ENCODE data around the gene UBTD1. TPM values are rescaled to one million over a fixed set of nuclear protein-coding genes. Genes with fewer than 3 reads are reported as not detected.

UBTD1 gene
- total and polyA plus RNA-seq, 10 of the 15 experiments (the other 5 are each of a cell fraction or from before 2014, with no cell fraction given): 0.04 to 1.5 (median 1.2) TPM; not detected in 1

- Histone ChIP-seq H3K4me2 (ENCODE audit: control insufficient read depth, insufficient read depth) (no peak overlapping the region), H2AFZ (ENCODE audit: control insufficient read depth, low read depth, low read length) (no peak overlapping the region), H3K79me2 (ENCODE audit: control insufficient read depth, insufficient read depth, low read length) (no peaks in the 10 kb centered on the region), H3K9ac (ENCODE audit: control insufficient read depth, insufficient read depth, low read length) (no peak overlapping the region), H3K4me1 (ENCODE audit: control insufficient read depth, insufficient read depth, low read length) (no peaks in the 10 kb centered on the region), H3K27me3 (replicated peaks in 1 of 2; ENCODE audit: control insufficient read depth in 2 of 2, insufficient read depth in 2 of 2, low read length in 1 of 2) (no peaks in the 10 kb centered on the region), H3K9me3 (replicated peaks; ENCODE audit: control insufficient read depth, insufficient read depth, low read length) (no peaks in the 10 kb centered on the region; the same call in 2 of the 3 replicates), H4K20me1 (ENCODE audit: control insufficient read depth, insufficient read depth) (no peaks in the 10 kb centered on the region), H3K4me3 (no peak overlapping the region), H3K36me3 (ENCODE audit: control insufficient read depth in 2 of 2, insufficient read depth in 2 of 2, low read length in 1 of 2) (no peaks in the 10 kb centered on the region), H3K27ac (ENCODE audit: control insufficient read depth, insufficient read depth) (no peak overlapping the region)
- FAIRE-seq (no peak), ATAC-seq (peak; percentile 67), DNase-seq (ENCODE audit: low read depth, low spot score) (no peak)
- intact Hi-C loops (cut with micrococcal nuclease; ENCODE audit: unreplicated experiment): no loop called here
- TF ChIP-seq NFIC (IDR thresholded peaks at IDR 0.05; ENCODE audit: low read depth, low read length): peak; percentile 41; the same call in 1 of the 2 replicates
- peak; percentile 37; the same call in 1 of the 2 replicates for TF ChIP-seq EED (IDR thresholded peaks at IDR 0.05; ENCODE audit: low read depth)
- TF ChIP-seq RUNX3 (IDR thresholded peaks at IDR 0.05; ENCODE audit: low read length): peak; percentile 5; the same call in 1 of the 2 replicates
- no peak for TF ChIP-seq SMAD5 (IDR thresholded peaks at IDR 0.05; ENCODE audit: low read depth)
- peak; percentile 81 for TF ChIP-seq JUNB (IDR thresholded peaks at IDR 0.05)
- TF ChIP-seq FOXK2 (IDR thresholded peaks at IDR 0.05): no peak
- CTCF ChIA-PET: no interaction called here
- 19% methylated on average over 2 of the region's 2 CpGs for WGBS (ENCODE audit: insufficient coverage, insufficient replicate concordance, low lambda C conversion rate, missing lambda C conversion rate)
- RAD21 ChIA-PET (ENCODE audit: unreplicated experiment): no interaction called here
- POLR2A ChIA-PET: no interaction called here
- SMC1A ChIA-PET (ENCODE audit: uncharacterized antibody, unreplicated experiment): interaction anchor here (0.7 kb wide), 1 partner anchor 100 kb away, joined by 3 read pairs; no protein-coding TSS in a partner anchor
- BruUV-seq (replicated peaks): no TSS peak
- in situ Hi-C loops (cut with MboI): no loop called here
Measured at GRCh38 chr10:97566336-97566996, 67.7 kb downstream of the UBTD1 start.

GRCh38 chr10:97567891-97568290 is 69.2 kb downstream of the UBTD1 start:
- intact Hi-C loops (cut with micrococcal nuclease; ENCODE audit: unreplicated experiment) (no loop called here), in situ Hi-C loops (cut with MboI) (no loop called here)
- H2AFZ ChIP-seq (ENCODE audit: control insufficient read depth, low read depth, low read length): no peak overlapping the region
- no peak overlapping the region for H3K4me3 ChIP-seq
- no peaks in the 10 kb centered on the region for H3K36me3 ChIP-seq (ENCODE audit: control insufficient read depth in 2 of 2, insufficient read depth in 2 of 2, low read length in 1 of 2)
- BruUV-seq (replicated peaks): no TSS peak
- no peak for ATAC-seq
- ChIA-PET SMC1A (ENCODE audit: uncharacterized antibody, unreplicated experiment) (no interaction called here), CTCF (interaction anchor here (1.2 to 2.0 kb wide), 2 partner anchors 15 to 48 kb away, joined by 3 to 10 read pairs; no protein-coding TSS in a partner anchor), POLR2A (no interaction called here), RAD21 (ENCODE audit: unreplicated experiment) (no interaction called here)
- FAIRE-seq: no peak
- H3K4me1 ChIP-seq (ENCODE audit: control insufficient read depth, insufficient read depth, low read length): no peaks in the 10 kb centered on the region
- H3K9me3 ChIP-seq (replicated peaks; ENCODE audit: control insufficient read depth, insufficient read depth, low read length): no peaks in the 10 kb centered on the region
- no peak overlapping the region for H3K4me2 ChIP-seq (ENCODE audit: control insufficient read depth, insufficient read depth)
- no peak for DNase-seq (ENCODE audit: low read depth, low spot score)
- no peaks in the 10 kb centered on the region for H3K27me3 ChIP-seq (replicated peaks in 1 of 2; ENCODE audit: control insufficient read depth in 2 of 2, insufficient read depth in 2 of 2, low read length in 1 of 2)
- H3K27ac ChIP-seq (ENCODE audit: control insufficient read depth, insufficient read depth): no peak overlapping the region
- no peaks in the 10 kb centered on the region for H4K20me1 ChIP-seq (ENCODE audit: control insufficient read depth, insufficient read depth)
- no peaks in the 10 kb centered on the region for H3K79me2 ChIP-seq (ENCODE audit: control insufficient read depth, insufficient read depth, low read length)
- 76% methylated on average over 15 of the region's 15 CpGs for WGBS (ENCODE audit: insufficient coverage, insufficient replicate concordance, low lambda C conversion rate, missing lambda C conversion rate)
- no peak overlapping the region for H3K9ac ChIP-seq (ENCODE audit: control insufficient read depth, insufficient read depth, low read length)
- TF ChIP-seq NRF1 (conservative IDR thresholded peaks at IDR 0.05; ENCODE audit: low read depth, low read length): no peak
- no peak for TF ChIP-seq CREB1 (IDR thresholded peaks at IDR 0.05; ENCODE audit: low read depth)
- TF ChIP-seq IKZF1 (conservative IDR thresholded peaks at IDR 0.05): no peak
- no peak for TF ChIP-seq NKRF (conservative IDR thresholded peaks at IDR 0.05)
- TF ChIP-seq NFYB (IDR thresholded peaks at IDR 0.05; ENCODE audit: insufficient read depth, low read depth, low read length): no peak
- no peak for TF ChIP-seq TBL1XR1 (IDR thresholded peaks at IDR 0.05; ENCODE audit: low read depth, low read length)
- TF ChIP-seq RAD21 (IDR thresholded peaks at IDR 0.05; ENCODE audit: insufficient read depth, low read depth, low read length): no peak

All from GM12878 (cell line).